Activated CD4-positive, alpha-beta memory T cell treated with anti-CD3 and anti-CD28 coated beads for 36 hours (primary cell): Measurements from ENCODE around the gene SLC66A1. TPM values are rescaled to one million over a fixed set of nuclear protein-coding genes. Genes with fewer than 3 reads are reported as not detected.
"Not testable (repeated sequence)": the region's sequence is repeated elsewhere in the genome, so short reads cannot be mapped to it uniquely, and the experiment has no call there.

Source experiments
- CTCF ChIA-PET: fragments of 350-600 bp; sonication (Branson Sonifier 250); formaldehyde crosslinking; loops from one replicate; lab custom pipeline; 2021; ENCODE audit warnings: antibody characterized with exemption, inconsistent platforms; lab: Charles Lee
- POLR2A ChIA-PET: fragments of 350-600 bp; sonication (Branson Sonifier 250); formaldehyde crosslinking; loops from one replicate; lab custom pipeline; 2021; ENCODE audit warnings: antibody characterized with exemption; lab: Charles Lee
- DNase-seq: peaks from one replicate; pipeline ENCODE4 v3.0.0-alpha.2; 2020
- H3K27ac Mint-ChIP-seq: one replicate; pipeline ENCODE4 v1.8.0; 2021; ENCODE audit warnings: mixed read lengths
- H3K27me3 Mint-ChIP-seq: one replicate; pipeline ENCODE4 v1.8.0; 2021; ENCODE audit warnings: mixed read lengths
- H3K36me3 Mint-ChIP-seq: one replicate; pipeline ENCODE4 v1.8.0; 2021; ENCODE audit warnings: mixed read lengths
- H3K4me1 Mint-ChIP-seq: one replicate; pipeline ENCODE4 v1.8.0; 2021; ENCODE audit warnings: low read depth, mixed read lengths
- H3K4me3 Mint-ChIP-seq: one replicate; pipeline ENCODE4 v1.8.0; 2021; ENCODE audit warnings: mild to moderate bottlenecking, mixed read lengths
- H3K9me3 Mint-ChIP-seq: one replicate; pipeline ENCODE4 v1.8.0; 2021; ENCODE audit warnings: mixed read lengths
- intact Hi-C: fragments of 100-400 bp; cut with micrococcal nuclease; formaldehyde crosslinking; loops from one replicate; pipeline ENCODE4 v1.15.1; 2023
- total RNA-seq, 2 experiments: library from RNA; stranded (reverse); gene quantifications; one replicate each; pipeline ENCODE4 v1.2.3, GENCODE V29; 2021

SLC66A1 gene
- total RNA-seq, 2 experiments from 2014 or later: 6.8 to 7.9 TPM

DNA sequence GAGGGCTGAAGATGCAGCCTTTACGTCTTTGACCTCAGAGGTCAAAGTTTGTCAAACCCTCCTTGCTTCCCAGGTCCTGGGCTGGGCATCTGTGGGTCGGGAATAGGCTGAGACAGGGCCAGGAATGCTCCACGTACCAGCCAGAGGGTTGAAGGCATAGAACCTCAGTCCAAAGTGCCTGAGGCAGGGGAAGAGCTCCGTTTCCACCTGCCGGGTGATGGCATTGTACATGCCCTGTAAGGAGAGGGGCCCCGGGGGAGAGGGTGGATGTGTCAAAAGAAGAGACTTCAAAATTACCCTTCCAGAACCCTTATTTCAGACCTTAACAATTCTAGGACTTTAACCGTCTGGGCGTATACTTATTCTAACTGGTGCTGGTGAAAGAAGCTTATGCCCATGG, 27.2 kb upstream of the SLC66A1 start:
- ChIA-PET CTCF (no interaction called here), POLR2A (no interaction called here)
- Mint-ChIP-seq H3K27ac (no peak overlapping the region), H3K27me3 (no peaks in the 10 kb centered on the region), H3K36me3 (no peaks in the 10 kb centered on the region), H3K4me1 (peaks cover 5% of the 10 kb centered on the region), H3K9me3 (no peaks in the 10 kb centered on the region), H3K4me3 (no peak overlapping the region)
- intact Hi-C loops: no loop called here
- no peak for DNase-seq

DNA sequence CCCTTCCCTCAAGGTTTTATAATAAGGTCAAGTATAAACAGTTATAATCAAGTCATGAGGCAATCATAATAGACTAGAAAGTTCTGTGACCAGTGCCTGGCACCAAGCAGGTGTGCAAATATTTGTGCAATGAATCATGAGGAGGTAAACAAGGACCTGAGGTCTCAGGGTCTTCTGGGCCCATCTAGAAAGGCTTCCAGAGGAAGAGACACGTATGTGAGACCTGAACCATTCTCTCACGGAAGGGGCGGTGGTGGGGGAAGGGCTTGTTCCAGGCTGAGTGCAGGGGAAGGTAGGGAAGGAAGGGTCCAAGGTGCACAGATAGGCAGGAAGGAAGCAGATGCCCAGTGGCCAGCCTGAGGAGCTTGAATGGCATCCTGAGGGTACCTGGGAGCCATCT, 26.8 kb upstream of the SLC66A1 start:
- DNase-seq, H3K4me3 Mint-ChIP-seq, POLR2A ChIA-PET, H3K9me3 Mint-ChIP-seq, CTCF ChIA-PET, H3K36me3 Mint-ChIP-seq, H3K27ac Mint-ChIP-seq, H3K4me1 Mint-ChIP-seq, H3K27me3 Mint-ChIP-seq, intact Hi-C loops: not testable (repeated sequence)

DNA sequence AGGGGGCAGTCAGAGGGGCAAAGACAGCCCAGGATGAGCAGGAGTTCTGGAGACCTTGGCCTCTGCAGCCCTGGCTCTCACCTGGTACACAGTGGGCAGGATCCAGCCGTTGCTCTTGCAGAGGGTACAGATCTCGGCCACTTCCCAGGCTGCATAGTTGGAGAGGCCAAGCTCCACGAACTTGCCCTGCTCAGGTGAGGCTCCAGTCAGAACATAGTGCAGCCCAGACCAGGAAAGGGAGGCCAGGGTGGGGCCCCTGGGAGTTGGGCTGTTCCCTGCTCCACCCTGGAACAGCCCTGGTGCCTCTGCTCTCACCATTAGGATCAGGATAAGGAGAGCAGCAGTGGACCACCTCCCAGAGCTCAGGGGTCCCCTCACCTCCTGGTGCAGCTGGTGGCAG, 26.3 kb upstream of the SLC66A1 start:
- POLR2A ChIA-PET, H3K9me3 Mint-ChIP-seq, H3K27me3 Mint-ChIP-seq, intact Hi-C loops, H3K27ac Mint-ChIP-seq, H3K36me3 Mint-ChIP-seq, CTCF ChIA-PET, DNase-seq, H3K4me3 Mint-ChIP-seq, H3K4me1 Mint-ChIP-seq: not testable (repeated sequence)

DNA sequence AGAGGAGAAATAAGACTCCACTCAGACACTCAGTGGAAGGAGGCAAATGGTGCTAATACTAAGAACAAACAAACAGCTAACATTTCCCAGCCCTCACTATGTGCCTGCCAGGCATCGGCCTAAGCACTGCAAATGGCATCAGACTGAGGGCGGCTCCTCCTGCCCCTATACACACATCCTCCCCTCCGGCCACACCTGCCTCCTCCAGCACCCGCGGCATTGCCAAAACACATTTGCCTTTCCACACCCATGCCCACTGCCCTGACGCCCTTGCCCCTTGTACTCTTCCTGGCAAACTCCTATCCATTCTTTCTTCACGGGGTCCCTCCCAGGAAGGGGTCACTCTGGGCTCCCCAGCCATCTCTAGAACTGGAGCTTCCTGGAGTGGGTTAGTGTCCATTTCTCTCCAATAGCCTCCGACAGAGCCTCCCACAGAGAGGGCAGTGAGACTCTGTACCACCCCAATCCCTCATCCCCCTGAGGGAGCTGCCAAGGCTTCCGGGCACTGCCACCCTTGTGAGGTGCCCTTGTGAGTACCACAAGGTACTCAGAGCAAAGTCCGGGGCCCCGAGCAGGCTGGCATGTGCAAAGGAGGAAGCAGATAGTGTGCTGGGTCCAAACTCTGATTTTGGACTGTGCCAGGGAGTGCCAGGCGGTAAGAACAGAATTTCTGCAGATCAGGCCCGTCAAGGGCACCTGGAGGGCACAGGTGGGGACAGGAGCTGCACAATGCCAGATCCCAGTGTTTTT, 24.5 kb upstream of the SLC66A1 start:
- CTCF ChIA-PET: interaction anchor here (1.2 kb wide), 2 partner anchors 367 to 416 kb away, joined by 3 to 4 read pairs; no protein-coding TSS in a partner anchor
- intact Hi-C loops: no loop called here
- Mint-ChIP-seq H3K9me3 (no peaks in the 10 kb centered on the region), H3K27me3 (no peaks in the 10 kb centered on the region), H3K4me1 (peaks cover 5% of the 10 kb centered on the region), H3K4me3 (peak overlapping the region; percentile 21), H3K27ac (no peak overlapping the region), H3K36me3 (peaks cover 1% of the 10 kb centered on the region)
- no peak for DNase-seq
- POLR2A ChIA-PET: interaction anchor here (1.3 kb wide), 1 partner anchor 68 kb away, joined by 3 read pairs; no protein-coding TSS in a partner anchor

DNA sequence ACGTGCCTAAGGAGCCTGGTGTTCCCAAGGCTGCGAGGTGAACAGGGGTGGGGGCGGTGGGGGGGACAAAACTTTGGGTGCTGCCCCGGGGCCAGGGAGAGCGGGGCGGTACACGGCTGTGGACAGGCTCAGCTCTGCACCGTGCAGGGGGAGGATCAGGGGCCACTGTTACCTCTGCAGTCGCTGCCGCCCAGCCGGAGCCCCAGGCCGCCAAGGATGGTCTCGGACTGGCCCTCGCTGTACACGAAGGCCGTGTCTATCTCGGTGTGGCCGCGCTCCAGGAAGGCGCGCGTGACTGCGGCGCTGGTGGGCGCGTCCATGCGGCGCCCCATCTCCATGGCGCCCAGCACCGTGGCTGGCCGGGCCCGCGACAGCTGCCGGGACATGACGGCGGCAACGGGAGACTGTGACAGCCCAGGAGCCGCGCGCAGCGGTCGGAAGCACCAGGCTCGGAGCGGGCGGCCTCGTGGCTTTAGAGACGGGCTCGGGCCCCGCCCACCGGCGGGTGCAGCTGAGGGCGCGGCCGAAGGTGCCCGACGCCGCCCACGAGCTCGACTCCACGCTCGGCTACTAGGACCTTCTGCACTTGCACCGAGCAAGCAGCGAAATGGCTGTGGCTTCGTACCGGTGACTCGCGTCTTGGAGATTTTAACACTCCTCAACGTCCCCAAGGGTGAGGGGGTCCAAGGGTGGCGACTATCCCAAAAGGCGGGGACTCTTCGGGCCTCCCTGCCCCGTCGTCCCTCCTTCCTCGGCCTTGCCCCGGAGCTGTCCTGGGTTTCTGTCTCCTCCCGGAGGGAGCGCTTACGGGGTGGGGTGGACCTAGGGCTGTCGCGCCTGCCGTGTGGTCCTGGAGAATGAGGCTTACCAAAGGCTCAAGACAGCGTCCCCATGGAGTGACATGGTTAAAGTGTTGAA, 23.5 kb upstream of the SLC66A1 start, which contains the start of gene AKR7A3:
Gene AKR7A3, minus strand, starts transcription at position 447 of the 918 bp plus-strand sequence. Its CDS starts 61 bp downstream, at position 386.
- intact Hi-C loops, H3K27me3 Mint-ChIP-seq: not testable (repeated sequence)

DNA sequence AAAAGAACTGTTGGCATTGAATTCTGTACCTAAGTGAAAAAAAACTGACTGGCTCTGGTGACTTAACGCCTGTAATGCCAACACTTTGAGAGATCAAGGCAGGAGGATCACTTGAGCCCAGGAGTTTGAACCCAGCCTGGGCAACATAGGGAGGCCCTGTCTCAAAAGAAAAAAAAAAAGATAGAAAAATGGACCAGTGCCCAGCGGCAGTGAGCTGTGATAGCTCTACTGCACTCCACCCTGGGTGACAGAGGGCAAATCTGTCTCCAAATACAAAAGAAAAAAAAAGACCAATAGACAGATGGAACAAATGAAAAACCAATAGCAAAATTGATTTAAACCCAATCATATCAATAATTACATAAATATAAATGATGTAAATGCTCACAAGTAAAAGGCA, 22.9 kb upstream of the SLC66A1 start:
- no peak for DNase-seq
- CTCF ChIA-PET: interaction anchor here (1.1 kb wide), 1 partner anchor 22 kb away, joined by 3 read pairs; no protein-coding TSS in a partner anchor
- H3K27ac Mint-ChIP-seq: no peak overlapping the region
- POLR2A ChIA-PET: interaction anchor here (1.0 to 1.3 kb wide), 2 partner anchors 32 to 69 kb away, joined by 3 to 4 read pairs; no protein-coding TSS in a partner anchor
- peaks cover 6% of the 10 kb centered on the region for H3K9me3 Mint-ChIP-seq
- peaks cover 3% of the 10 kb centered on the region for H3K36me3 Mint-ChIP-seq
- intact Hi-C loops: no loop called here
- no peaks in the 10 kb centered on the region for H3K27me3 Mint-ChIP-seq
- H3K4me1 Mint-ChIP-seq: peaks cover 5% of the 10 kb centered on the region
- peak overlapping the region; percentile 39 for H3K4me3 Mint-ChIP-seq

More for the DNA sequence above, 23.5 kb upstream of the SLC66A1 start, which contains the start of gene AKR7A3:
- POLR2A ChIA-PET: interaction anchor here (1.0 to 1.3 kb wide), 2 partner anchors 31 to 69 kb away, joined by 3 to 4 read pairs; no protein-coding TSS in a partner anchor
- H3K4me1 Mint-ChIP-seq, H3K9me3 Mint-ChIP-seq, H3K27ac Mint-ChIP-seq, H3K36me3 Mint-ChIP-seq: not testable (repeated sequence)
- DNase-seq: peak; percentile 76
- CTCF ChIA-PET: interaction anchor here (0.6 to 1.2 kb wide), 4 partner anchors 23 to 415 kb away, joined by 3 to 6 read pairs (median 4); no protein-coding TSS in a partner anchor
- peak within 1 kb of the TSS; percentile 39 for H3K4me3 Mint-ChIP-seq

DNA sequence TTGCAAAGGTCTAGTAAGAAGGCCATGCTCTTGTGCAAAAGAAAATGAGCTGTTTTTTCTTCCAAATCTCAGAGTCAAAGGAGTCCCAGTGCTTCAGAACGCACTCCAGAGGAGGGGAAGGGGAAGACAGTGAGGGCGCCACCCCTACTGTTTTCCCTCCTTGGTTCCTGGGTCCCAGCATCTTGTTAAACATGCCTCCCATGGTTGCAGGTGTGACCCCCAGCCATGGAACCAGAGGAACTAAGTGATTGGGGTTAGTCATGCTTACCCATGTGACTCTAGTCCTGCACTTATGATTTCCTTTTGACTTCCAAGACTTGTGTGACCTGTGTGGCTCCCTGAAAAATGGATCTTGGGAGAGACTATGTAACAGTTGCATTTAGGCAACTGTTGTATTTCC, 17.5 kb upstream of the SLC66A1 start:
- peaks cover 26% of the 10 kb centered on the region for H3K9me3 Mint-ChIP-seq
- ChIA-PET CTCF (no interaction called here), POLR2A (no interaction called here)
- no peaks in the 10 kb centered on the region for H3K4me1 Mint-ChIP-seq
- no peak for DNase-seq
- no peak overlapping the region for H3K4me3 Mint-ChIP-seq
- H3K36me3 Mint-ChIP-seq: peaks cover 22% of the 10 kb centered on the region
- H3K27ac Mint-ChIP-seq: no peak overlapping the region
- no peaks in the 10 kb centered on the region for H3K27me3 Mint-ChIP-seq
- intact Hi-C loops: no loop called here

DNA sequence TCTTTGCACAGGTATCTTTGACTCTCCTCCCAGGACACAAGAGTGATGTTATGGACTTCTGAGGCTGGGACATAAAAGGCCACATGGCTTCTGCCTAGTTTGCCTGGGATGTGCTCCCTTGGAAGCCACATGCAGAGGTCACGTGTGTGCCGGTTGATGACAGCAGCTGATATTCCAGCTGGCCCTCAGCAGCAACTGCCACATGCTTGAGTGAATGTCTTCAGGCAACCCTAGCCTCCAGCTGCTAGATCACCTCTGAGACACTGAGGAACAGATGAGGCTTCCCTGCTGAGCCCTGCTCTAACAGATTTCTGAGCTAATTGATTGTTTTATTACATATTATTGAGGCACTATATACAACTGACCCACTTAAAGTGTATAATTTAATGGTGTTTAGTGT, 11.9 kb upstream of the SLC66A1 start:
- no peaks in the 10 kb centered on the region for H3K4me1 Mint-ChIP-seq
- ChIA-PET CTCF (no interaction called here), POLR2A (no interaction called here)
- intact Hi-C loops: no loop called here
- DNase-seq: no peak
- peaks cover 10% of the 10 kb centered on the region for H3K9me3 Mint-ChIP-seq
- H3K27me3 Mint-ChIP-seq: no peaks in the 10 kb centered on the region
- H3K27ac Mint-ChIP-seq: no peak overlapping the region
- no peak overlapping the region for H3K4me3 Mint-ChIP-seq
- H3K36me3 Mint-ChIP-seq: peaks cover 25% of the 10 kb centered on the region

DNA sequence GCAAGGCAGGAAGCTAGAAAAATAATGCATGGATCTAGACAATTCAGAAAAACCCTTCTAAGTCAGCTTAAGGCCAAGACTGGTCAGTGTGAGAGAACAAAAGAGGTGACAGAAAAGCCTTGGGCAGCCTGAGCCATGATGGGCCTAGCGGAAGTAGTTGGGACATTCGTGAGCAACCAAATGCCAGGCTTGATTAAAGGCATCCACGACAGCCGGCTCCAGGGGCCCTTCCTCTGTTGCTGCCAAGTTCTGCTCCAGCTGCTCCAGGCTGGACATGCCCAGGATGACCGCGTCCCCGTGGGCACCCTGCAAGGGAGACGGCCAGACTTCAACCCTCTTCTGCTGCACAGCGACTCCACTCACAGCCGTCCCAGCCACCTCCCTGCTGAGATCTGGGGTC, 8.0 kb upstream of the SLC66A1 start:
- H3K9me3 Mint-ChIP-seq, H3K4me1 Mint-ChIP-seq, H3K27me3 Mint-ChIP-seq, POLR2A ChIA-PET, H3K4me3 Mint-ChIP-seq, DNase-seq, intact Hi-C loops, H3K27ac Mint-ChIP-seq: not testable (repeated sequence)
- CTCF ChIA-PET: interaction anchor here (1.0 kb wide), 1 partner anchor 234 kb away, joined by 3 read pairs; no protein-coding TSS in a partner anchor
- peaks cover 25% of the 10 kb centered on the region for H3K36me3 Mint-ChIP-seq

DNA sequence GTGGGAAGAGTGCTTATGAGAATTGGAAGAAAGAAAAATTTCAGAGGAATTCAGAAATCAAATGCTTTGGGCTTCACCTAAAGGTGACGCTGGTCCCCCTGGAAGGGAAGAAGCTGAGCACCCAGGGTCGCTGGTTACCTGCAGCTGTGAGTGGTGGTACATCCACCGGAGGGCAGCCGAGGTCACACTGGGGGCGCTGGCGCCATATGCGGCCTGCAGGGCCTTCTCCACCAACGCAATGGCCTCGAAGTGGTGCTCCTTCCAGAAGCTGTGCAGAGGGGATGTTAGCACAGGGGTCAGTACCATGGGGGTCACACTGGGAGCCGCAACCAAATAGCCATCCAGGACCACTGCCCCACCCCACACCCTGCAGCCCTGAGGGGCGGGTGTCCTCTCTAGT, 6.2 kb upstream of the SLC66A1 start:
- peaks cover 25% of the 10 kb centered on the region for H3K36me3 Mint-ChIP-seq
- ChIA-PET POLR2A (no interaction called here), CTCF (no interaction called here)
- H3K9me3 Mint-ChIP-seq: no peaks in the 10 kb centered on the region
- no peak overlapping the region for H3K4me3 Mint-ChIP-seq
- peaks cover 11% of the 10 kb centered on the region for H3K4me1 Mint-ChIP-seq
- H3K27ac Mint-ChIP-seq: no peak overlapping the region
- intact Hi-C loops: no loop called here
- no peak for DNase-seq
- no peaks in the 10 kb centered on the region for H3K27me3 Mint-ChIP-seq

DNA sequence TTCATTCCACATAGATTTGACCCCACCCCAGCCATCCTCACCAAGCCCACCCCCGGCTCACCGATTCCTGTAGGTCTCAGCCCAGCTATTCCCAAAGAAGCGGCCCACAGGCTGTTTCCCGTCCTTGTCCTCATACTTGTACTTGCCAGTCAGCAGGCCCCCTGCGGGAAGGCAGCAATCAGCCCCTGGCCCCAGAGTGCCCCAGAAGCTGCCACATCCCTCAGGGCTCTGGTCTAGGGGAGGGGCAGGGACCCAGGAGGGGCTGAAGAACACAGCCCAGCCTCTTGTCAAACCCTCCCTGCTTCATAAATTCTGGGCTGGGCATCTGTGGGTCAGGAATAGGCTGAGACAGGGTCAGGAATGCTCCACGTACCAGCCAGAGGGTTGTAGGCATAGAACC, 5.2 kb upstream of the SLC66A1 start:
- DNase-seq: no peak
- no peak overlapping the region for H3K4me3 Mint-ChIP-seq
- H3K36me3 Mint-ChIP-seq: peaks cover 25% of the 10 kb centered on the region
- no peaks in the 10 kb centered on the region for H3K9me3 Mint-ChIP-seq
- ChIA-PET POLR2A (no interaction called here), CTCF (no interaction called here)
- H3K27me3 Mint-ChIP-seq: no peaks in the 10 kb centered on the region
- H3K4me1 Mint-ChIP-seq: peaks cover 15% of the 10 kb centered on the region
- intact Hi-C loops: no loop called here
- H3K27ac Mint-ChIP-seq: no peak overlapping the region
